Gastroesophageal sphincter (tissue), 4 donors: Measurements from ENCODE around the gene TTC36. TPM values are rescaled to one million over a fixed set of nuclear protein-coding genes. Genes with fewer than 3 reads are reported as not detected.

Experiments used
- ATAC-seq: fragments of 150-250 bp; one replicate; pipeline ENCODE4 v1.9.1; 2016; ENCODE audit warnings: mild to moderate bottlenecking, moderate library complexity
- H3K27ac ChIP-seq, 4 donors: fragments of 200-600 bp; sonication (generic) in 3 of 4; 1 replicate in 3 of 4; 2 replicates in 1 of 4; pipeline ENCODE4 v1.5.1; 2016 to 2019
- H3K27me3 ChIP-seq: fragments of 200-600 bp; sonication (generic); one replicate; pipeline ENCODE4 v1.5.1; 2019
- H3K36me3 ChIP-seq, 2 donors: fragments of 200-600 bp; sonication (generic); one replicate each; pipeline ENCODE4 v1.5.1; 2019; ENCODE audit warnings: control low read depth in 1 of 2
- H3K4me1 ChIP-seq, 3 donors: fragments of 200-600 bp; sonication (generic); 1 replicate in 2 of 3; 2 replicates in 1 of 3; pipeline ENCODE4 v1.5.1; 2016 to 2019; ENCODE audit warnings: control low read depth in 2 of 3
- H3K4me3 ChIP-seq, 2 donors: fragments of 200-600 bp; sonication (generic); one replicate each; pipeline ENCODE4 v1.5.1; 2019; ENCODE audit warnings: mild to moderate bottlenecking in 1 of 2, moderate library complexity in 1 of 2
- H3K9me3 ChIP-seq, 3 donors: fragments of 200-600 bp; sonication (generic); one replicate each; pipeline ENCODE4 v1.5.1; 2017 to 2019; ENCODE audit warnings: control low read depth in 2 of 3
- EP300 ChIP-seq: sonication (generic); formaldehyde crosslinking; IDR thresholded peaks from one replicate; pipeline ENCODE4 v1.6.1; 2017; ENCODE audit warnings: antibody characterized with exemption, mild to moderate bottlenecking
- POLR2A ChIP-seq, 2 donors: fragments of 450-650 bp; IDR thresholded peaks; one replicate each; pipeline ENCODE4 v1.6.1; 2017; ENCODE audit warnings: antibody characterized with exemption in 2 of 2, mild to moderate bottlenecking in 2 of 2, moderate library complexity in 1 of 2
- POLR2AphosphoS5 ChIP-seq: sonication (generic); formaldehyde crosslinking; IDR thresholded peaks from one replicate; pipeline ENCODE4 v1.6.1; 2017; ENCODE audit warnings: antibody characterized with exemption
- WGBS, 2 donors: methylation state at CpG; one replicate each; pipeline ENCODE4 v1.1.5; 2018; ENCODE audit warnings: low coverage in 1 of 2; 5-methylcytosine and 5-hydroxymethylcytosine counted together
- total RNA-seq, 4 donors: library from RNA; depleted of rRNA; stranded (reverse); fragments of >200 nt; gene quantifications; one replicate each; pipeline ENCODE4 v1.1.0, GENCODE V29; 2016
- TF ChIP-seq, protein P1 (sequence below), 4 experiments: fragments of 200-600 bp in 2 of 4; fragments of 450-650 bp in 2 of 4; sonication (generic) in 1 of 4; IDR thresholded peaks; one replicate each; pipeline ENCODE4 v1.5.1; 2017 to 2019; ENCODE audit warnings: antibody characterized with exemption in 4 of 4, mild to moderate bottlenecking in 2 of 4, moderate library complexity in 2 of 4

Gene TTC36
- total RNA-seq, 4 donors from 2014 or later: 0.81 to 5.6 (median 3.3) TPM

DNA sequence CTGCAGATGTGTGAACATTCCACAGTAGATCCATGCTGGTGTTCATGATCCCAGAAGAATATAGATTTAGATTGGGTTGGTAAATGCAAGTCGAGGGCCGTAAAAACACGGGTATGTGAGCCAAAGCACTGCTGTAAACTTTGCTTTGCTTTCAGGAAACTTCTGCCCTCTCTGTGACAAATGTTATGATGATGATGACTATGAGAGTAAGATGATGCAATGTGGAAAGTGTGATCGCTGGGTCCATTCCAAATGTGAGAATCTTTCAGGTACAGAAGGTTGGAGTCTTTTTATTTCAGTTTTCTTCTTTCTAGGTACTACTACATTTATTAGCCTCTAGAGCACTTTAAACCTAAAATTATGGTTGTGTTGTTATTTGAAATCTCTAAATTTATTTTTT lies 36.2 kb upstream of the TTC36 start:
- H3K4me1 ChIP-seq: no peaks in the 10 kb centered on the region
- no peaks in the 10 kb centered on the region for H3K27me3 ChIP-seq
- TF ChIP-seq POLR2AphosphoS5 (no peak), POLR2A (IDR thresholded peaks at IDR 0.05) (no peak), EP300 (no peak)
- TF ChIP-seq, protein P1, sequence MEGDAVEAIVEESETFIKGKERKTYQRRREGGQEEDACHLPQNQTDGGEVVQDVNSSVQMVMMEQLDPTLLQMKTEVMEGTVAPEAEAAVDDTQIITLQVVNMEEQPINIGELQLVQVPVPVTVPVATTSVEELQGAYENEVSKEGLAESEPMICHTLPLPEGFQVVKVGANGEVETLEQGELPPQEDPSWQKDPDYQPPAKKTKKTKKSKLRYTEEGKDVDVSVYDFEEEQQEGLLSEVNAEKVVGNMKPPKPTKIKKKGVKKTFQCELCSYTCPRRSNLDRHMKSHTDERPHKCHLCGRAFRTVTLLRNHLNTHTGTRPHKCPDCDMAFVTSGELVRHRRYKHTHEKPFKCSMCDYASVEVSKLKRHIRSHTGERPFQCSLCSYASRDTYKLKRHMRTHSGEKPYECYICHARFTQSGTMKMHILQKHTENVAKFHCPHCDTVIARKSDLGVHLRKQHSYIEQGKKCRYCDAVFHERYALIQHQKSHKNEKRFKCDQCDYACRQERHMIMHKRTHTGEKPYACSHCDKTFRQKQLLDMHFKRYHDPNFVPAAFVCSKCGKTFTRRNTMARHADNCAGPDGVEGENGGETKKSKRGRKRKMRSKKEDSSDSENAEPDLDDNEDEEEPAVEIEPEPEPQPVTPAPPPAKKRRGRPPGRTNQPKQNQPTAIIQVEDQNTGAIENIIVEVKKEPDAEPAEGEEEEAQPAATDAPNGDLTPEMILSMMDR (IDR thresholded peaks at IDR 0.05): no peak
- no peak overlapping the region for H3K27ac ChIP-seq
- ATAC-seq: no peak
- no peak overlapping the region for H3K4me3 ChIP-seq
- H3K9me3 ChIP-seq: no peaks in the 10 kb centered on the region
- H3K36me3 ChIP-seq: peaks cover 13 to 98% of the 10 kb centered on the region in 2 donors
- 71 to 75% methylated on average over 4 of the region's 4 CpGs for WGBS, 2 donors

DNA sequence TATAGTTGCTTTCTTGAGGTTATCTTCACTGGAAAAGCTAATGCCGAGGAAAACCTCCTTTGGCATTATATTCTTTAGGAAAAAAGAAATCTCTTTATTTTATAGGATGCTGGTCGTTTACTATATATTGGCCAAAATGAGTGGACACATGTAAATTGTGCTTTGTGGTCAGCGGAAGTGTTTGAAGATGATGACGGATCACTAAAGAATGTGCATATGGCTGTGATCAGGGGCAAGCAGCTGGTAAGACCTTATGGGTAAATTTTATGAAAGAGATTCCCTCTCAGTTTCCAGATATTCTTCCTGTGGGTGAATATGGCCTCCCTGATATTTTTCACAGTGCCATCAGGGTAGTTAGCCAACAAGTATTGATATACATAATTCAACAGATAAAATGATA lies 29.4 kb upstream of the TTC36 start:
- Histone ChIP-seq H3K27ac (no peak overlapping the region), H3K36me3 (peaks cover 28 to 100% of the 10 kb centered on the region in 2 donors), H3K4me3 (no peak overlapping the region), H3K9me3 (no peaks in the 10 kb centered on the region), H3K27me3 (no peaks in the 10 kb centered on the region), H3K4me1 (no peaks in the 10 kb centered on the region)
- WGBS, 2 donors: 88 to 90% methylated on average over 4 of the region's 4 CpGs
- no peak for ATAC-seq
- TF ChIP-seq, protein P1 (IDR thresholded peaks at IDR 0.05): no peak
- TF ChIP-seq EP300: no peak
- no peak for TF ChIP-seq POLR2A (IDR thresholded peaks at IDR 0.05)
- no peak for TF ChIP-seq POLR2AphosphoS5

DNA sequence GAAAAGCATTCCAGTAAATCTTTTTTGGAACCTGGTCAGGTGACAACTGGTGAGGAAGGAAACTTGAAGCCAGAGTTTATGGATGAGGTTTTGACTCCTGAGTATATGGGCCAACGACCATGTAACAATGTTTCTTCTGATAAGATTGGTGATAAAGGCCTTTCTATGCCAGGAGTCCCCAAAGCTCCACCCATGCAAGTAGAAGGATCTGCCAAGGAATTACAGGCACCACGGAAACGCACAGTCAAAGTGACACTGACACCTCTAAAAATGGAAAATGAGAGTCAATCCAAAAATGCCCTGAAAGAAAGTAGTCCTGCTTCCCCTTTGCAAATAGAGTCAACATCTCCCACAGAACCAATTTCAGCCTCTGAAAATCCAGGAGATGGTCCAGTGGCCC lies 24.1 kb upstream of the TTC36 start:
- no peak for ATAC-seq
- no peaks in the 10 kb centered on the region for H3K9me3 ChIP-seq

DNA sequence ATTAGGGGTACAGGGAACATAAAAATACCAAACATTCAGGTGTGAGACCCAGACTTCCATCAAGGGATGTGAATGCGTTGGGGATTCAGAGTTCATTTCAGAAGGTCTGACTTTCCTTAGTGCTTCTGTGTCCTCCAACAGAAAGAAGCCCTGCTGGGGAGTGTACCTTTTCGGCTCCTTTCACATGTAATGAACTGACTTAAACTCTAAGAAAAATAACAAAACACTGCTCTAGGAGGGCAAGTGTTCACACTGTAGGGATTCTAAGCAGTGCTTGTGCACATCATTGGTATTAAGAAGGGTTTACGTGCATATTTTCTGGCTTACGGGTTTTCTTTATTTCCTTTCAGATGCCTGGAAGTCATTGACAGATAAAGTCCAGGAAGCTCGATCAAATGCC lies 15.7 kb upstream of the TTC36 start:
- H3K9me3 ChIP-seq: no peaks in the 10 kb centered on the region
- no peak overlapping the region for H3K4me3 ChIP-seq
- peaks cover 17 to 100% of the 10 kb centered on the region in 2 donors for H3K36me3 ChIP-seq
- no peak for ATAC-seq
- H3K4me1 ChIP-seq: no peaks in the 10 kb centered on the region
- WGBS, 2 donors: 61 to 82% methylated on average over 4 to 5 of the region's 5 CpGs
- H3K27me3 ChIP-seq: no peaks in the 10 kb centered on the region
- no peak overlapping the region for H3K27ac ChIP-seq
- TF ChIP-seq, protein P1 (IDR thresholded peaks at IDR 0.05): no peak
- TF ChIP-seq POLR2AphosphoS5 (no peak), EP300 (no peak), POLR2A (IDR thresholded peaks at IDR 0.05) (no peak)

More for the DNA sequence above, 24.1 kb upstream of the TTC36 start:
- Histone ChIP-seq H3K27ac (no peak overlapping the region), H3K27me3 (no peaks in the 10 kb centered on the region), H3K36me3 (peaks cover 21 to 100% of the 10 kb centered on the region in 2 donors), H3K4me1 (no peaks in the 10 kb centered on the region), H3K4me3 (no peak overlapping the region)
- WGBS, 2 donors: 52 to 67% methylated on average over 3 of the region's 3 CpGs
- TF ChIP-seq, protein P1 (IDR thresholded peaks at IDR 0.05): no peak

DNA sequence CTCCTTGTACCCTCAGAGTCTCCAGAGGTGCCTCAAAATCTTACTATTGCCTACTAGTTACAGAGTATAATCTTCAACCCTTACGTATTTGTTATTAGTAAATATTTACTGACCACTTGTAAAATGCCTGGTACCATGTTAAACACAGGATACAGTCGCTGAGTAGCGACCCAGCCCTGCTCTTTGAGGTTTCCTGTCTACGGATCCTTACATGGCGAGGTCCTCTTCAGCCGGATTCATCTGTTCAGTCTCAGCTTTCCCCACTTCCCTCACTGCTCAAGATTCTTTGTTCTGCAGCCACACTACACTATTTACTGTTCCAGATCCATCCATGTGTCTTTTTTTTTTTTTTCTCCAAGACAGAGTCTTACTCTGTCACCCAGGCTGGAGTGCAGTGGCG lies 13.2 kb upstream of the TTC36 start:
- ATAC-seq: no peak
- 71 to 79% methylated on average over 6 to 7 of the region's 7 CpGs for WGBS, 2 donors
- Histone ChIP-seq H3K4me1 (no peaks in the 10 kb centered on the region), H3K36me3 (peaks cover 17 to 98% of the 10 kb centered on the region in 2 donors), H3K27ac (no peak overlapping the region), H3K27me3 (no peaks in the 10 kb centered on the region), H3K4me3 (no peak overlapping the region), H3K9me3 (no peaks in the 10 kb centered on the region)
- TF ChIP-seq POLR2AphosphoS5 (no peak), POLR2A (IDR thresholded peaks at IDR 0.05) (no peak), EP300 (no peak)
- TF ChIP-seq, protein P1 (IDR thresholded peaks at IDR 0.05): no peak
